ENCODE results near the gene ZNF423.

The ZNF423 gene

GRCh38 chr16:49559242-49559641 lies 296.7 kb downstream of the ZNF423 start:
- no peak for TF ChIP-seq CTCF (IDR thresholded peaks at IDR 0.05; ENCODE audit: insufficient read depth, missing control alignments)
- DNase-seq (ENCODE audit: insufficient read length, low spot score) (no peak), FAIRE-seq (no peak)

DNA sequence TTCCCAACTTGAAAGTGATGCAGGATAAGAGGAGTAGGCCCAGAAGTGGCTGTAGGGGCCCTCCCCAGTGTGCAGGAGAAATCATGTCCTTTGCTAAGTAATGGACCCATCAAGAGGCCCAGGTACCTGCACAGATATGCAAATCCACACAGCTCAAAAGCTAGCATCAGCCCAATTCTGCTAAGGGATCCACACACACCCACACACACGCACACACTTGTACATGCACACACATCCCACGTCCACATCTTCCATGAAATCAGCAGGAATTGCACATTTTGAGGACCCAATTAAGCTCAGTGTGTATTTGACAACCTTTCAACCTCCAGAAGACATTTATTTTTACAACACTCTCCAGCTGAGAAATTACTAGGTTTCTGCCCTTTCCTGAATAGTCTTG lies 297.5 kb downstream of the ZNF423 start:
- DNase-seq (ENCODE audit: insufficient read length, low spot score) (no peak), FAIRE-seq (no peak)
- TF ChIP-seq CTCF (IDR thresholded peaks at IDR 0.05; ENCODE audit: insufficient read depth, missing control alignments) = no peak

GRCh38 chr16:49556606-49557446 lies 299.1 kb downstream of the ZNF423 start:
- DNase-seq (ENCODE audit: insufficient read length, low spot score) = peak; percentile 48
- FAIRE-seq = no peak
- peak; percentile 65 for TF ChIP-seq CTCF (IDR thresholded peaks at IDR 0.05; ENCODE audit: insufficient read depth, missing control alignments)

DNA sequence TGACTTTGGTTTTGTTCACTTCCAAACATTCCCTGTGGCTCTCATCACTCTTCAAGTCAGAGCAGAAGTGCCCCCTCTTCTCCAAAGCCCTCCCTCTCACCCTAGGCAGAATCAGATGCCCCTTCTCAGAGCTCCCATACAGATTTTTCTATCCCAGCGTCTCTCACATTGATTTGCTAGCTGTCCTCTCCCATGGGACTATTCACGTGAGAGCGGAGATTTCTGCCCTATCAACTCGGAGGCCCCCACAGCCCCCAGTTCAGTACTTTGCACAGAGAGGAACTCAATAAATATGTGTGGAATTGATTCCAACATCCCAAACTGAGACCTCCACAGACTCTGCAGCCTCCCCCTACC lies 299.7 kb downstream of the ZNF423 start:
- TF ChIP-seq CTCF (IDR thresholded peaks at IDR 0.05; ENCODE audit: insufficient read depth, missing control alignments) = no peak
- FAIRE-seq (no peak), DNase-seq (ENCODE audit: insufficient read length, low spot score) (no peak)

GRCh38 chr16:49554681-49555080 lies 301.2 kb downstream of the ZNF423 start:
- TF ChIP-seq CTCF (IDR thresholded peaks at IDR 0.05; ENCODE audit: insufficient read depth, missing control alignments) = no peak
- DNase-seq (ENCODE audit: insufficient read length, low spot score) = no peak
- FAIRE-seq = no peak

GRCh38 chr16:49552313-49552928 lies 303.5 kb downstream of the ZNF423 start:
- no peak for TF ChIP-seq CTCF (IDR thresholded peaks at IDR 0.05; ENCODE audit: insufficient read depth, missing control alignments)
- FAIRE-seq (no peak), DNase-seq (ENCODE audit: insufficient read length, low spot score) (no peak)

- FAIRE-seq (no peak), DNase-seq (ENCODE audit: insufficient read length, low spot score) (no peak)
- no peak for TF ChIP-seq CTCF (IDR thresholded peaks at IDR 0.05; ENCODE audit: insufficient read depth, missing control alignments)
Measured at GRCh38 chr16:49550666-49551065, 305.2 kb downstream of the ZNF423 start.
